22Rv1 (cell line): Measurements from ENCODE around the gene GPLD1.

Source experiments
- H3K27ac ChIP-seq: fragments of 450-650 bp; 2 replicates; pipeline ENCODE4 v1.5.1; 2017
- CTCF ChIP-seq: fragments of 450-650 bp; IDR thresholded peaks from 2 replicates; pipeline ENCODE4 v1.5.1; 2017; ENCODE audit warnings: mild to moderate bottlenecking
- ZFX ChIP-seq: fragments of 450-650 bp; IDR thresholded peaks from 2 replicates; pipeline ENCODE4 v1.6.1; 2017; ENCODE audit warnings: antibody characterized with exemption, borderline replicate concordance

GPLD1 gene

GRCh38 chr6:24472181-24472580, 17.2 kb downstream of the GPLD1 start:
- TF ChIP-seq ZFX: no peak
- TF ChIP-seq CTCF: no peak
- H3K27ac ChIP-seq: no peak overlapping the region

GRCh38 chr6:24469811-24470210, 19.6 kb downstream of the GPLD1 start:
- TF ChIP-seq CTCF: no peak
- TF ChIP-seq ZFX: no peak
- no peak overlapping the region for H3K27ac ChIP-seq

- TF ChIP-seq CTCF (no peak), ZFX (no peak)
- H3K27ac ChIP-seq: no peak overlapping the region
These were observed 24.9 kb downstream of the GPLD1 start for GRCh38 chr6:24464253-24465038.

- TF ChIP-seq ZFX (no peak), CTCF (no peak)
- H3K27ac ChIP-seq: no peak overlapping the region
These were observed 28.4 kb downstream of the GPLD1 start for GRCh38 chr6:24460966-24461365.

- no peak overlapping the region for H3K27ac ChIP-seq
- TF ChIP-seq CTCF (no peak), ZFX (no peak)
These were observed 30.4 kb downstream of the GPLD1 start for GRCh38 chr6:24458941-24459340.

GRCh38 chr6:24458134-24458533, 31.2 kb downstream of the GPLD1 start:
- TF ChIP-seq ZFX (no peak), CTCF (no peak)
- no peak overlapping the region for H3K27ac ChIP-seq

GRCh38 chr6:24455061-24455460, 34.3 kb downstream of the GPLD1 start:
- TF ChIP-seq CTCF (no peak), ZFX (no peak)

More at GRCh38 chr6:24455061-24455460, 34.3 kb downstream of the GPLD1 start:
- H3K27ac ChIP-seq: no peak overlapping the region
